Rectal smooth muscle tissue (tissue), 1 donor: ENCODE data around the gene LY9.

Experiments used
- H3K27ac ChIP-seq: one replicate; pipeline ENCODE4 v1.7.0; 2013; ENCODE audit warnings: low read depth, low read length, inconsistent platforms
- H3K27me3 ChIP-seq: one replicate; pipeline ENCODE4 v1.7.0; 2013; ENCODE audit warnings: low read length; ENCODE audit not compliant: control insufficient read depth, insufficient read depth
- H3K36me3 ChIP-seq: one replicate; pipeline ENCODE4 v1.7.0; 2013; ENCODE audit warnings: low read length; ENCODE audit not compliant: control insufficient read depth, insufficient read depth
- H3K4me1 ChIP-seq: one replicate; pipeline ENCODE4 v1.7.0; 2013; ENCODE audit warnings: low read length; ENCODE audit not compliant: control insufficient read depth, insufficient read depth
- H3K4me3 ChIP-seq: one replicate; pipeline ENCODE4 v1.7.0; 2013; ENCODE audit warnings: low read length
- H3K9ac ChIP-seq: one replicate; pipeline ENCODE4 v1.7.0; 2013; ENCODE audit warnings: low read length

LY9 gene

DNA sequence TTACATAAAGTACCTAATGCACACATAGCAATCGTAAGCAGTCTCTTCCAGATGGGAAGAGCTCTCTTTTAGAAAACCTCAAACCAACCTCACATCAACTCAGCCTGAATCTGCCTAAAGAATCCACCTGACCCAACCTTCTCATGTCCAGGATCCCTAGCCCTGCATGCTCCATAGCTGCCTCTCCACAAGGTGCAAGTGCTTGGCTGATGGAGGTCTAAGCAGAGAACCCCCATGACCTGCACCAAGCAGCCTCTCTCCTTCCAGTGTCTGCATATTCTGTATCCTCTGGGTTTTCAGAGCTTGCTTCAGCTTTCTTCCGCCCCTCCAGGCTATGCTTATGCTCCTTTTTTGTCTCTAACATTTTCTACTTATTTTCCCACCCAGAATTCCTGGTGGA is 2.5 kb downstream of the LY9 start:
- Histone ChIP-seq H3K4me1 (no peaks in the 10 kb centered on the region), H3K4me3 (no peak overlapping the region), H3K36me3 (no peaks in the 10 kb centered on the region), H3K27me3 (no peaks in the 10 kb centered on the region), H3K27ac (no peak overlapping the region), H3K9ac (no peak overlapping the region)

DNA sequence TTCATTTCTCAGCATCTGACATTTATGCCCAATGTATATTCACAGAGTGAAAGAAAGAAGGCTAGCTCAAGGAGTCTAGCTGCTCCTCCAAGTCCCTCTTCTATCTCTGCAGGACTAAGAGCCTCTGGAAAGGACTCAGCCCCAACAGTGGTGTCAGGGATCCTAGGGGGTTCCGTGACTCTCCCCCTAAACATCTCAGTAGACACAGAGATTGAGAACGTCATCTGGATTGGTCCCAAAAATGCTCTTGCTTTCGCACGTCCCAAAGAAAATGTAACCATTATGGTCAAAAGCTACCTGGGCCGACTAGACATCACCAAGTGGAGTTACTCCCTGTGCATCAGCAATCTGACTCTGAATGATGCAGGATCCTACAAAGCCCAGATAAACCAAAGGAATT is 3.7 kb downstream of the LY9 start:
- H3K27ac ChIP-seq, result no peak overlapping the region
- H3K36me3 ChIP-seq, result no peaks in the 10 kb centered on the region
- no peak overlapping the region for H3K9ac ChIP-seq
- H3K4me1 ChIP-seq, result no peaks in the 10 kb centered on the region
- no peak overlapping the region for H3K4me3 ChIP-seq
- H3K27me3 ChIP-seq, result no peaks in the 10 kb centered on the region

DNA sequence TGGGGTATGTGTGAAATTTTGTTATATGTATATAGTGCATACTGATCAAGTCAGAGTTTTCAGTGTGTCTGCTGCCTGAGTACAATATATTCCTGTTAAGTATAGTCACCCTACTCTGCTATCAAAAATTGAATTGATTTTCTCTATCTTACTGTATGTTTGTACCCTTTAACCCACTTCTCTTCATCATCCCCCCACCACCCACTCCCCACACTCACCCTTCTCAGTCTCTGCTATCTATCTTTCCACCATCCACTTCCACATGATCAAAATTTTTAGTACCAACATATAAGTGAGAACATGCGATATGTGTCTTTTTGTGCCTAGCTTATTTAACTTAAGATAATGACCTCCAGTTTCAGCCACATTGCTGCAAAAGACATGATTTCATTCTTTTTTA is 4.2 kb downstream of the LY9 start:
- H3K4me1 ChIP-seq, result no peaks in the 10 kb centered on the region
- no peak overlapping the region for H3K4me3 ChIP-seq
- no peaks in the 10 kb centered on the region for H3K27me3 ChIP-seq
- no peak overlapping the region for H3K27ac ChIP-seq
- H3K36me3 ChIP-seq, result no peaks in the 10 kb centered on the region
- H3K9ac ChIP-seq, result no peak overlapping the region

DNA sequence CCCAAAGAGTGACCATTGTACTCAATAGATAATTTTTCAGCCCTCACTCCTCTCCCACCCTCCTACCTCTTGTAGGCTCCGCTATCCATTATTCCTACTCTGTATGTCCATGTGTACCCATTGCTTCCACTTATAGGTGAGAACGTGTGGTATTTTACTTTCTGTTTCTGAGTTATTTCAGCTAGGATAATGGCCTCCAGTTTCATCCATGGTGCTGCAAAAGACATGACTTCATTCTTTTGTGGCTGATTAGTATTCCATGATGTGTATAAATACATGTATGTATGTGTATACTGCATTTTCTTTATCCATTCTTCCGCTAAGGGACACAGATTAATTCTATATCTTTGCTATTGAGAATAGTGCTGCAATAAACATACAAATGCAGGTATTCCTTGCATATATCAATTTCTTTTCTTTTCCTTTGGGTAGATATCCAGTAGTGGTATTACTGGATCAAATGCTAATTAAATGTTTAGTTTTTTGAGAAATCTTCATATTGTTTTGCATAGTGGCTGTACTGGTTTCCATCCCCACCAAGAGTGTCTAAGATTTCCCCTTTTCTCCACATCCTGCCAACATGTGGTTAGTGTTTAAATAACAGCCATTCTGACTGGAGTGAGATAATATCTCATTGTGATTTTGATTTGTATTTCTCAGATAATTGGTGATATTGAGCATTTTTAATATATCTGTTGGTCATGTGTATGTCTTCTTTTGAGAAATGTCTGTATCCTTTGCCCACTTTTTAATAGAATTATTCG is 4.9 kb downstream of the LY9 start:
- Histone ChIP-seq H3K4me3 (no peak overlapping the region), H3K27ac (no peak overlapping the region), H3K27me3 (no peaks in the 10 kb centered on the region), H3K36me3 (no peaks in the 10 kb centered on the region), H3K9ac (no peak overlapping the region), H3K4me1 (no peaks in the 10 kb centered on the region)

DNA sequence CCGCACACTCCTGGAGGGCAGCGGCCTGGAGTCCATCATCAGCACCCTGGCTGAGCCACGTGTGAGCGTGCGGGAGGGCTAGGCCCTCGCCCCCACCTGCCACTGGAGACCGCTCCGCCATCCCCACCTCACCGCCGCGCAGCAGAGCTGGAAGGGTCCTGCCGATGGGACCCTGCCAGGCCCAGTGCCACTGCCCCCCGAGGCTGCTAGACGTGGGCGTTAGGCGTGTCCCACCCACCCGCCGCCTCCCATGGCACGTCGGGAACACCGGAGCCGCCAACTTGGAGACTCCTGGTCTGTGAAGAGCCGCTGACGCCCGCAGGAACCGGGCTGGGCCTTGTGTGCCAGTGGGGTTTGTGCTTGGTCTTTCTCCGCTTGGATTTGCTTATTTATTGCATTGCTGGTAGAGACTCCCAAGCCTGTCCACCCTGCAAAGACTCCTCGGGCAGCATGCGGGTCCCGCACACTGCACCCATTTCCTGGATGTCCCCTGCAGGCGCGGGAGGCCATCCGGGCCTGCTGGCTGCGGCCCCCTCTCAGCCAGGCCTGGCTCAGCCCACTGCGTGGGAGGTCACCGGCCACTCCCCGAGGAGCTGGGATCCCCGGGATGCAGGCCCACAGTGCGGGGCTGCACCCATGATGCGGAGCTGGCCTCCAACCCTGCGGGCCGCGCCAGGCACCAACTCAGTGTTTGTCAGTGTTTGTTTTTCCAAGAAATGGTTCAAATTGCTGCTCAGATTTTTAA is 6.0 kb downstream of the LY9 start:
- Histone ChIP-seq H3K27ac (no peak overlapping the region), H3K4me1 (no peaks in the 10 kb centered on the region), H3K4me3 (no peak overlapping the region), H3K9ac (no peak overlapping the region), H3K27me3 (no peaks in the 10 kb centered on the region), H3K36me3 (no peaks in the 10 kb centered on the region)

DNA sequence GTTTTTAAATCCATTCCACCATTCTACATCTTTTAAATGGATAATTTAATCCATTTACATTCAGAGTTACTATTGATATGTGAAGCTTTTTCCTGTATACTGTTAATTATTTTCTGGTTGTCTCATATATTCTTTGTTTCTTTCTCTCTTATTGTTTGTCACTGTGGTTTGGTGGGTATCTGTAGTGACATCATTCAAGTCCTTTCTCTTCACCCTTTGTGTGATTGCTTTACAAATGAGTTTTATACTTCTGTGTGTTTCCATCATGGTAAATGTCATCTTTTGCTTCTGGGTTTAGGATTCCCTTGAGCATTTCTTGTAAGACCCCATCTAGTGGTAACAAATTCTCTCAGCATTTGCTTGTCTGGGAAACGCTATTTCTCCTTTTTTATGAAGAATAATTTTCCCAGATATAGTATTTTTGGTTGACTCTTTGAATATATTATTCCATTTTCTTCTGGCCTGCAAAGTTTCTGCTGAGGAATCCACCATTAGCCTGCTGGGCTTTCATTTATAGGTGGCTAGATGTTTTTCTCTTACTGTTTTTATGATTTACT is 10.2 kb downstream of the LY9 start:
- no peaks in the 10 kb centered on the region for H3K27me3 ChIP-seq
- H3K4me3 ChIP-seq, result no peak overlapping the region
- no peaks in the 10 kb centered on the region for H3K36me3 ChIP-seq
- no peaks in the 10 kb centered on the region for H3K4me1 ChIP-seq
- no peak overlapping the region for H3K9ac ChIP-seq
- H3K27ac ChIP-seq, result no peak overlapping the region

DNA sequence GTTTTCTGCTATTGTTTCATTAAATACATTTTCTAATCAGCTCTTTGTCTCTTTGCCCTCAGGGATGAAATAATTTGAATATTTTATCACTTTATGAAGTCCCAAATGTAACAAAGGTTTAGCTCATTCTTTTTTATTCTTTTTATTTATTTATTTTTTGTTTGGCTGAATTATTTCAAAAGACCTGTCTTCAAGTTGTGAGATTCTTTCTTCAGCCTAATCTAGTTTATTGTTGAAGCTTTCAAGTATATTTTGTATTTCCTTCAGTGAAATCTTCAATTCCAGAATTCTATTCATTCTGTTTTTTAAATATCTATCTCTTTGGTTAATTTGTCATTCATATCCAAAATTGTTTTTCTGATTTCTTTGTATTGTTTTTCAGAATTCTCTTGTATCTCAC is 10.8 kb downstream of the LY9 start:
- H3K9ac ChIP-seq, result no peak overlapping the region
- H3K4me1 ChIP-seq, result no peaks in the 10 kb centered on the region
- H3K27ac ChIP-seq, result no peak overlapping the region
- no peak overlapping the region for H3K4me3 ChIP-seq
- no peaks in the 10 kb centered on the region for H3K27me3 ChIP-seq
- H3K36me3 ChIP-seq, result no peaks in the 10 kb centered on the region

DNA sequence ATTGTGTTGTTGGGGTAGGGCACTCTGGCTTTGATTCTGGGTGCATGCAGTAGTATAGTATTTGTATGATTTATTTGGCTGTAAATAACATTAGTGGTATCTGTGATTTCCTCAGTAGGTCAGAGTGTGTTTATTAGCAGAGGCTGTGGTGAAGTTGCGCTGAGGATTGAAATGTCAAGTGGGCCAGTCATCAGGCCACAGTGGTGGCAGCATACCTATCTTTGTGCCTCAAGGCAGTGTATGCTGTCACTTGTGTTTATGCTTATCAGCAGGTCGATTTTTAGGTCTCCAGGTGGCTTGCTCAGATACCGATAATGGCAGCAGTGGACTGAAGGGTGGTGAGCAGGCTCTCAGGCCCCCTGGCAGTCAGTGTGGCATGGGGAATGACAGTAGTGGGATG is 11.3 kb downstream of the LY9 start:
- Histone ChIP-seq H3K27me3 (no peaks in the 10 kb centered on the region), H3K9ac (no peak overlapping the region), H3K27ac (no peak overlapping the region), H3K4me3 (no peak overlapping the region), H3K4me1 (no peaks in the 10 kb centered on the region), H3K36me3 (no peaks in the 10 kb centered on the region)

DNA sequence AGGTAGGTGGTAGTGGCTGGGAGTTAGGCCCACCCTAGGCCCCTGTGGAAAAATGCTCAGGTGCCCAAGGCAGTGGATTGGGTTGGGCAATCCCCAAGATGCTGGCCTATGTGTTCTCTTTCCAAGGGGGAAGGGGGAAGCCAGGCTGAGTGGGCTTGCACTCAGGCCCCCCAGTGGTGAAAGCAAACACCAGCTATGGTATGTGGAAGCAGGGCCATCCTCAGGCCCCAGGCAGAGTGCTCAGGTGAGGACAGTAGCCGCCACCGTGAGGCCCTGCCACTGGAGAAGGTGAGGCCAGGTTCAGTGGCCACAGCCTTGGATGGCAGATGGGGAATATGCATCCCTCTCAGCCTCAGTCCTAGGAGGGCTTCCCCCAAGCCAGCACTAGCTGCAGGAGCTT is 11.8 kb downstream of the LY9 start:
- H3K27ac ChIP-seq, result no peak overlapping the region
- no peaks in the 10 kb centered on the region for H3K36me3 ChIP-seq
- H3K9ac ChIP-seq, result no peak overlapping the region
- H3K4me3 ChIP-seq, result no peak overlapping the region
- H3K4me1 ChIP-seq, result no peaks in the 10 kb centered on the region
- no peaks in the 10 kb centered on the region for H3K27me3 ChIP-seq

DNA sequence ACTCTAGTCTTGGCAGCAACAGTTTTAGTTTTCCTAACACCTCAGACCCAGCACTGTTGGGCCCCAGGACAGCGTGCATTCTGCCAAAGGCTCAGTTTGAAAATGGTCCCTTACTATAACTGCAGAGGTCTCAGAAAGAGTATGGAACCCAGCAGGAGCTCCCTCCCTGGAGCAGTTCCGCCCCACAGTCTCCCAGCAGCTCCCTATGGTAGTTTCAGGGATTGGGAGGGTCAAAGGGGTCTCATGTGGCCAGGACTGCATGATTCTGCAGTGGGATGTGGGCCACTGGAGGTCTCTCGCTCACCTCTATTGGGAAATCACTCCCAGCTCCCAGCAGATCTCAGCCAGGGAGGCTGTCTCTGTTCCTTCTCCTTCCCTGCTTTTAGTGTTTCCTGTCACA is 12.3 kb downstream of the LY9 start:
- Histone ChIP-seq H3K36me3 (no peaks in the 10 kb centered on the region), H3K9ac (no peak overlapping the region), H3K4me1 (no peaks in the 10 kb centered on the region), H3K4me3 (no peak overlapping the region), H3K27me3 (no peaks in the 10 kb centered on the region), H3K27ac (no peak overlapping the region)

DNA sequence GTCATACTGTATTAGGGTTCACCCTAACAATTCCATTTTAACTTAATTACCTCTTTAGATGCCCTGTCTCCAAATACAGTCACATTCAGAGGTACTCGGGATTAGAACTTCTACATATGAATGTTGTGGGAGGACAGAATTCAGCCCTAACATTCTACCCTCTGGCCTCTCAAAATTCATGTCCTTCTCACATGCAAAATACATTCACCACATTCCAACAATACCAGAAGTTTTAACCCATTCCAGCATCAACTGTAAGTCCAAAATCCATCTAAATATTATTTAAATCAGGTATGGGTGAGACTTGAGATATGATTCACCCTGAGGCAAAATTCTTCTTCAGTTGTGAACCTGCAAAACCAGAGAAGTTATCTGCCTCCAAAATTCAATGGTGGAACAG is 14.5 kb downstream of the LY9 start:
- no peaks in the 10 kb centered on the region for H3K27me3 ChIP-seq
- no peak overlapping the region for H3K9ac ChIP-seq
- H3K27ac ChIP-seq, result no peak overlapping the region
- H3K36me3 ChIP-seq, result no peaks in the 10 kb centered on the region
- H3K4me3 ChIP-seq, result no peak overlapping the region
- H3K4me1 ChIP-seq, result no peaks in the 10 kb centered on the region

DNA sequence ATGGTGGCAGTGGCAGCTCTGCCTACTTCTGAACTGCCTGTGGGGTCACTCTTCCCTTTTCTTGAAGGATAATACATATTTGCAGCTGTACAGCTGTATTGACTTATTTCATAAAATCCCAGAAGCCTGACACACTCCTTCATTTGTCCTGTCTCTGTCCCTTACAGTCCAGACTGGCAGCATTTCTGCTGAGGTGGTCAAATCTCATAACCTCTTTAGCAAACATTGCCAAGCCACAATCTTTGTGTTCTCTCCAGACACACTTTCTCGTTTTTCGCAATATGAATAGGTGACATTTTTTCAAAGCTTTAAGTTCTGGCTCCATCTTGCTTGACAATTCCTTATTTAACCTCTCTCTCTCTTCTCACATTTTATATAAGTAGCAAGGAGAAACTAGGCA is 15.2 kb downstream of the LY9 start:
- H3K27ac ChIP-seq, result no peak overlapping the region
- no peaks in the 10 kb centered on the region for H3K36me3 ChIP-seq
- no peak overlapping the region for H3K9ac ChIP-seq
- no peak overlapping the region for H3K4me3 ChIP-seq
- no peaks in the 10 kb centered on the region for H3K4me1 ChIP-seq
- H3K27me3 ChIP-seq, result no peaks in the 10 kb centered on the region

DNA sequence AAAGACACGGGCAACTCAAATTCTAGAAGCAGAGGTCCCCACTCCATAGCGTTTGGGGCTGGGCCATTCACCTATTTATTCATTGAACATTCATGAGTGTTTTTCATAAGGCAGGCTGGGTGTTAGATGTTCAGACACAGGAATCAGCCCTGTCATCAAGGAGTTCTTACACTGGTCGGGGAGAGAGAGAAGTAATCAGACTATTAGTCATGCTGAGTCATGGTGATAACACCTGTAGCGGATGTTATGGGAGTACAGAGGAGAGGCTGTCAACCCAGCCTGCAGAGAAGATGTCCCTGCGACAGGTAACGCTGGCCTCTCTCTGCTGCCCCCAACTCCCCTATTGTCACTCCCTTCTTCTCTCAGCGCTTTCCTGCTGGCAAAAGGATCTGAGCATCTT is 17.2 kb downstream of the LY9 start:
- H3K36me3 ChIP-seq, result no peaks in the 10 kb centered on the region
- no peak overlapping the region for H3K4me3 ChIP-seq
- H3K9ac ChIP-seq, result no peak overlapping the region
- H3K27me3 ChIP-seq, result no peaks in the 10 kb centered on the region
- no peaks in the 10 kb centered on the region for H3K4me1 ChIP-seq
- H3K27ac ChIP-seq, result no peak overlapping the region
